ENCODE data around the gene STK17B.
"Not testable (repeated sequence)": the region's sequence is repeated elsewhere in the genome, so short reads cannot be mapped to it uniquely, and the experiment has no call there.

STK17B gene

GRCh38 chr2:196112418-196113034, 58.9 kb downstream of the STK17B start:
- no peak for DNase-seq (ENCODE audit: low read depth in 2 of 2)

GRCh38 chr2:196108604-196109003, 62.8 kb downstream of the STK17B start:
- no peak for DNase-seq (ENCODE audit: low read depth in 2 of 2)

GRCh38 chr2:196105951-196106350, 65.4 kb downstream of the STK17B start:
- no peak for DNase-seq (ENCODE audit: low read depth in 2 of 2)

- no peak for DNase-seq (ENCODE audit: low read depth in 2 of 2)
Observed at GRCh38 chr2:196104066-196104465, 67.3 kb downstream of the STK17B start.

- no peak for DNase-seq (ENCODE audit: low read depth in 2 of 2)
Observed at GRCh38 chr2:196103626-196104025, 67.8 kb downstream of the STK17B start.

GRCh38 chr2:196101325-196101991, 69.9 kb downstream of the STK17B start:
- peak; percentile 45 to 51 for DNase-seq (ENCODE audit: low read depth in 2 of 2)

GRCh38 chr2:196099916-196100315, 71.5 kb downstream of the STK17B start:
- DNase-seq (ENCODE audit: low read depth in 2 of 2), result no peak

GRCh38 chr2:196097864-196098660, 73.3 kb downstream of the STK17B start:
- no peak for DNase-seq (ENCODE audit: low read depth in 2 of 2)

- no peak for DNase-seq (ENCODE audit: low read depth in 2 of 2)
Observed at GRCh38 chr2:196096982-196097745, 74.2 kb downstream of the STK17B start.

- DNase-seq (ENCODE audit: low read depth in 2 of 2), result no peak
Observed at GRCh38 chr2:196096264-196096663, 75.1 kb downstream of the STK17B start.

GRCh38 chr2:196089448-196089847, 81.9 kb downstream of the STK17B start:
- DNase-seq (ENCODE audit: low read depth in 2 of 2), result not testable (repeated sequence)

- no peak for DNase-seq (ENCODE audit: low read depth in 2 of 2)
Observed at GRCh38 chr2:196088203-196088602, 83.2 kb downstream of the STK17B start.

GRCh38 chr2:196086517-196087368, 84.6 kb downstream of the STK17B start:
- DNase-seq (ENCODE audit: low read depth in 2 of 2), result no peak

GRCh38 chr2:196083601-196084000, 87.8 kb downstream of the STK17B start:
- DNase-seq (ENCODE audit: low read depth in 2 of 2), result no peak

Measured in stimulated activated CD4-positive, alpha-beta T cell treated with anti-CD3 and anti-CD28 coated beads, Interleukin-15, amount 100 ng/mL, for 48 hours (primary cell).